ENCODE measurements around the gene RFC4. TPM values are rescaled to one million over a fixed set of nuclear protein-coding genes. Genes with fewer than 3 reads are reported as not detected.
A peak's percentile ranks its signal among the peaks of the same experiment; 100 is the strongest.

RFC4 gene
- total and polyA plus RNA-seq, 2 of the 13 experiments (the other 11 are each of a cell fraction or from before 2014, with no cell fraction given), result 18.5 to 103 TPM

- TF ChIP-seq NFAT5 (CRISPR knock-in tag; IDR thresholded peaks at IDR 0.05) (no peak), GABPA (IDR thresholded peaks at IDR 0.05; ENCODE audit: low read depth, low read length) (no peak), GABPA (CRISPR knock-in tag; IDR thresholded peaks at IDR 0.05; ENCODE audit: low read depth) (no peak), NFKB2 (CRISPR knock-in tag; IDR thresholded peaks at IDR 0.05; ENCODE audit: borderline replicate concordance) (no peak; the same call in 1 of the 2 replicates), KDM2A (CRISPR knock-in tag; IDR thresholded peaks at IDR 0.05; ENCODE audit: borderline replicate concordance, low read depth) (peak; percentile 72; the same call in 1 of the 2 replicates), ASH2L (IDR thresholded peaks at IDR 0.05; ENCODE audit: insufficient read length, low read depth, low read length) (peak; percentile 67), SIX4 (CRISPR knock-in tag; IDR thresholded peaks at IDR 0.05) (no peak; the same call in 1 of the 2 replicates), ZBTB33 (CRISPR knock-in tag; IDR thresholded peaks at IDR 0.05) (no peak), ZNF30 (CRISPR knock-in tag; IDR thresholded peaks at IDR 0.05) (no peak; the same call in 1 of the 2 replicates), STAT5B (CRISPR knock-in tag; IDR thresholded peaks at IDR 0.05) (no peak), E2F5 (CRISPR knock-in tag; conservative IDR thresholded peaks at IDR 0.05) (no peak), ZNF550 (CRISPR knock-in tag; IDR thresholded peaks at IDR 0.05; ENCODE audit: borderline replicate concordance) (no peak), HOXA5 (CRISPR knock-in tag; IDR thresholded peaks at IDR 0.05) (no peak), EZH2 (conservative IDR thresholded peaks at IDR 0.05; ENCODE audit: low read depth, low read length) (no peak), ZNF446 (CRISPR knock-in tag; IDR thresholded peaks at IDR 0.05) (no peak), TEAD2 (CRISPR knock-in tag; IDR thresholded peaks at IDR 0.05) (no peak), IKZF1 (IDR thresholded peaks at IDR 0.05) (no peak), TOPORS (CRISPR knock-in tag; IDR thresholded peaks at IDR 0.05) (peak; percentile 80; the same call in 1 of the 2 replicates), ATM (IDR thresholded peaks at IDR 0.05; ENCODE audit: borderline replicate concordance) (no peak), ZBTB34 (CRISPR knock-in tag; IDR thresholded peaks at IDR 0.05) (no peak; the same call in 1 of the 2 replicates), EEA1 (CRISPR knock-in tag; IDR thresholded peaks at IDR 0.05; ENCODE audit: borderline replicate concordance) (no peak)
These were observed 22.4 kb downstream of the RFC4 start (continued) for GRCh38 chr3:186783731-186784515.

Measured in HepG2 (cell line).